HepG2 (cell line): ENCODE measurements around the gene TRIM37. TPM values are rescaled to one million over a fixed set of nuclear protein-coding genes. Genes with fewer than 3 reads are reported as not detected.

Experiments used
- FLYWCH1 ChIP-seq: sonication (generic); formaldehyde crosslinking; IDR thresholded peaks from 2 replicates; pipeline ENCODE4 v1.8.1; 2023; ENCODE audit warnings: mild to moderate bottlenecking, missing genetic modification reagents
- FUBP1 ChIP-seq: sonication (generic); formaldehyde crosslinking; IDR thresholded peaks from 2 replicates; pipeline ENCODE4 v1.5.1; 2020; ENCODE audit warnings: missing genetic modification reagents, mild to moderate bottlenecking, borderline replicate concordance
- KAT7 ChIP-seq: IDR thresholded peaks from 2 replicates; pipeline ENCODE4 v1.6.1; 2018; ENCODE audit warnings: borderline replicate concordance, missing compliant biosample characterization
- KDM1A ChIP-seq: IDR thresholded peaks from 2 replicates; pipeline ENCODE4 v1.6.1; 2016; ENCODE audit warnings: missing compliant biosample characterization
- KLF6 ChIP-seq: IDR thresholded peaks from 2 replicates; pipeline ENCODE4 v1.8.0; 2016; ENCODE audit warnings: missing biosample characterization, missing genetic modification reagents
- POLR2AphosphoS5 ChIP-seq: IDR thresholded peaks from 2 replicates; pipeline ENCODE4 v1.6.1; 2012; ENCODE audit warnings: low read depth, low read length
- POLR2G ChIP-seq: fragments of 200-400 bp; formaldehyde crosslinking; IDR thresholded peaks from 2 replicates; pipeline ENCODE4 v1.6.1; 2018; ENCODE audit warnings: mild to moderate bottlenecking, low read depth, low read length, moderate library complexity
- SNRNP70 ChIP-seq: fragments of 200-400 bp; formaldehyde crosslinking; IDR thresholded peaks from 2 replicates; pipeline ENCODE4 v1.6.1; 2017; ENCODE audit warnings: mild to moderate bottlenecking, low read depth, low read length, moderate library complexity
- TCF7 ChIP-seq: sonication (generic); IDR thresholded peaks from 2 replicates; pipeline ENCODE4 v1.6.1; 2016; ENCODE audit warnings: antibody characterized with exemption, low read depth
- USF2 ChIP-seq, 2 experiments: sonication (generic) in 1 of 2; formaldehyde crosslinking in 1 of 2; IDR thresholded peaks; 2 replicates each; pipeline versions ENCODE4 v1.5.1 to v1.6.1; 2011 to 2020; ENCODE audit warnings: borderline replicate concordance in 1 of 2, low read depth in 1 of 2, low read length in 1 of 2, mild to moderate bottlenecking in 1 of 2, missing genetic modification reagents in 1 of 2, moderate library complexity in 1 of 2
- ZBTB7B ChIP-seq: sonication (generic); formaldehyde crosslinking; IDR thresholded peaks from 2 replicates; pipeline ENCODE4 v1.4.0; 2020; ENCODE audit warnings: missing genetic modification reagents
- ZNF318 ChIP-seq: sonication (generic); formaldehyde crosslinking; IDR thresholded peaks from 2 replicates; pipeline ENCODE4 v1.4.0; 2020; ENCODE audit warnings: mild to moderate bottlenecking, missing genetic modification reagents
- ZNF691 ChIP-seq: sonication (generic); formaldehyde crosslinking; IDR thresholded peaks from 2 replicates; pipeline ENCODE4 v1.4.0; 2020; ENCODE audit warnings: missing genetic modification reagents, low read depth, mild to moderate bottlenecking, borderline replicate concordance
- polyA plus RNA-seq, 8 experiments: library from polyadenylated mRNA; depleted of rRNA in 3 of 8; stranded (reverse) in 7 of 8; unstranded in 1 of 8; fragments of >200 nt; fragmentation: Illumina TruSeq in 4 of 8; extraction: Trizol in 4 of 8; gene quantifications; 2 replicates each; pipeline versions ENCODE4 v1.2.1 to v1.2.3, GENCODE V29; 2011 to 2016; ENCODE audit warnings: low read depth in 4 of 8, missing spikeins in 1 of 8, mixed read lengths in 1 of 8; ENCODE audit not compliant: insufficient read depth in 1 of 8
- total RNA-seq, 5 experiments: library from RNA; depleted of rRNA; stranded (reverse); fragments of >200 nt; fragmentation: Illumina TruSeq; extraction: Trizol; gene quantifications; 2 replicates each; pipeline ENCODE4 v1.2.3, GENCODE V29; 2016; ENCODE audit warnings: low read depth in 1 of 5

Gene TRIM37
- total and polyA plus RNA-seq, 2 of the 13 experiments (the other 11 are each of a cell fraction or from before 2014, with no cell fraction given) = 12.4 to 39.1 TPM

GRCh38 chr17:59155439-59156177, 48.9 kb upstream of the TRIM37 start, which contains the start of gene PRR11 (continued):
- TF ChIP-seq FLYWCH1 (CRISPR knock-in tag) (no peak), KLF6 (CRISPR knock-in tag) (no peak), KDM1A (CRISPR knock-in tag) (no peak), SNRNP70 (no peak), USF2 (IDR thresholded peaks at IDR 0.05; ENCODE audit: low read depth, low read length) (no peak), USF2 (CRISPR knock-in tag; IDR thresholded peaks at IDR 0.05; ENCODE audit: borderline replicate concordance) (no peak), POLR2G (no peak; the same call in 1 of the 2 replicates), POLR2AphosphoS5 (peak; percentile 64; the same call in 1 of the 2 replicates), ZNF691 (CRISPR knock-in tag) (no peak), TCF7 (no peak), FUBP1 (CRISPR knock-in tag) (no peak), ZNF318 (CRISPR knock-in tag) (no peak), KAT7 (no peak), ZBTB7B (CRISPR knock-in tag) (no peak)
